Spleen (tissue), 11 donors: ENCODE results near the gene NECAB3. TPM values are rescaled to one million over a fixed set of nuclear protein-coding genes. Genes with fewer than 3 reads are reported as not detected.

ENCODE experiments used
- DNase-seq: peaks from one replicate; pipeline ENCODE4 v3.0.0-alpha.2; 2020
- H3K27ac ChIP-seq, 8 donors: fragments of 200-600 bp; sonication (generic) in 7 of 8; 1 replicate in 4 of 8; 2 replicates in 4 of 8; pipeline versions ENCODE4 v1.5.0 to v1.8.0; 2016 to 2021; ENCODE audit warnings: inconsistent platforms in 4 of 8, mild to moderate bottlenecking in 4 of 8, moderate library complexity in 1 of 8
- H3K27me3 ChIP-seq, 7 donors: fragments of 200-600 bp; sonication (generic) in 6 of 7; replicated peaks in 1 of 7; 1 replicate in 4 of 7; 2 replicates in 3 of 7; pipeline versions ENCODE4 v1.5.0 to v1.8.0; 2016 to 2021; ENCODE audit warnings: inconsistent platforms in 3 of 7, mild to moderate bottlenecking in 1 of 7
- H3K36me3 ChIP-seq, 6 donors: fragments of 200-600 bp; sonication (generic) in 5 of 6; 1 replicate in 4 of 6; 2 replicates in 2 of 6; pipeline versions ENCODE4 v1.5.0 to v1.8.0; 2016 to 2021; ENCODE audit warnings: inconsistent platforms in 2 of 6
- H3K4me1 ChIP-seq, 6 donors: fragments of 200-600 bp; sonication (generic) in 5 of 6; 1 replicate in 3 of 6; 2 replicates in 3 of 6; pipeline versions ENCODE4 v1.5.0 to v1.8.0; 2016 to 2021; ENCODE audit warnings: inconsistent platforms in 3 of 6
- H3K4me3 ChIP-seq, 8 donors: fragments of 200-600 bp; sonication (generic) in 7 of 8; 1 replicate in 4 of 8; 2 replicates in 4 of 8; pipeline versions ENCODE4 v1.5.0 to v1.8.0; 2016 to 2021; ENCODE audit warnings: inconsistent platforms in 4 of 8, mild to moderate bottlenecking in 4 of 8, moderate library complexity in 2 of 8
- H3K9me3 ChIP-seq, 8 donors: fragments of 200-600 bp; sonication (generic) in 7 of 8; 1 replicate in 4 of 8; 2 replicates in 4 of 8; pipeline versions ENCODE4 v1.5.0 to v1.8.0; 2016 to 2021; ENCODE audit warnings: inconsistent platforms in 4 of 8
- POLR2A ChIP-seq, 3 donors: fragments of 450-650 bp; IDR thresholded peaks; one replicate each; pipeline ENCODE4 v1.5.1; 2017; ENCODE audit warnings: antibody characterized with exemption in 3 of 3, mild to moderate bottlenecking in 1 of 3
- POLR2AphosphoS5 ChIP-seq, 3 donors: sonication (generic); formaldehyde crosslinking; IDR thresholded peaks; one replicate each; pipeline ENCODE4 v1.5.1; 2017; ENCODE audit warnings: antibody characterized with exemption in 3 of 3
- WGBS, 5 donors: extraction: QIAGEN DNeasy Blood & Tissue Kit in 3 of 5; methylation state at CpG; one replicate each; pipeline versions ENCODE4 v1.1.5 to v1.1.7; 2013 to 2018; 5-methylcytosine and 5-hydroxymethylcytosine counted together
- intact Hi-C: fragments of 100-400 bp; cut with DNase I; formaldehyde crosslinking; loops from one replicate; pipeline ENCODE4 v1.15.0; 2023; ENCODE audit warnings: low total_unique reads
- polyA plus RNA-seq, 3 donors: library from polyadenylated mRNA; stranded (reverse); fragments of 200-250 nt; gene quantifications; one replicate each; pipeline ENCODE4 v1.2.1, GENCODE V29; 2013
- total RNA-seq, 7 donors: library from RNA; depleted of rRNA in 3 of 7; stranded (reverse); fragments of >200 nt in 3 of 7; fragmentation: NEBNext Ultra II Directional in 4 of 7; extraction: Animal tissue kit (Norgen Biotek cat#: 25700) in 4 of 7; gene quantifications; one replicate each; pipeline versions ENCODE4 v1.1.0 to v1.2.1, GENCODE V29; 2016 to 2021
- TF ChIP-seq, protein P1 (sequence below), 11 experiments: fragments of 200-600 bp in 7 of 11; fragments of 450-650 bp in 4 of 11; sonication (generic) in 4 of 11; IDR thresholded peaks in 8 of 11; conservative IDR thresholded peaks in 3 of 11; 1 replicate in 7 of 11; 2 replicates in 4 of 11; pipeline versions ENCODE4 v1.4.0 to v1.8.0; 2016 to 2021; ENCODE audit warnings: antibody characterized with exemption in 11 of 11, inconsistent platforms in 4 of 11, mild to moderate bottlenecking in 1 of 11
- donor health status: healthy with polysubstance abuse.
- donor health status: DM: no; HTN: no; CAD: no; lungs with moderate emphysema.
- donor health status: DM: no; HTN: no; CAD: no.
- donor health status: Bipolar disorder and iron deficiency.
- donor health status: healthy.
- donor health status: DM: no; HTN: no; CAD: no.
- donor health status: DM: yes; HTN: yes; CAD: no.

NECAB3 gene
- total and polyA plus RNA-seq, 10 donors: 8.6 to 39.0 (median 18.4) TPM

DNA sequence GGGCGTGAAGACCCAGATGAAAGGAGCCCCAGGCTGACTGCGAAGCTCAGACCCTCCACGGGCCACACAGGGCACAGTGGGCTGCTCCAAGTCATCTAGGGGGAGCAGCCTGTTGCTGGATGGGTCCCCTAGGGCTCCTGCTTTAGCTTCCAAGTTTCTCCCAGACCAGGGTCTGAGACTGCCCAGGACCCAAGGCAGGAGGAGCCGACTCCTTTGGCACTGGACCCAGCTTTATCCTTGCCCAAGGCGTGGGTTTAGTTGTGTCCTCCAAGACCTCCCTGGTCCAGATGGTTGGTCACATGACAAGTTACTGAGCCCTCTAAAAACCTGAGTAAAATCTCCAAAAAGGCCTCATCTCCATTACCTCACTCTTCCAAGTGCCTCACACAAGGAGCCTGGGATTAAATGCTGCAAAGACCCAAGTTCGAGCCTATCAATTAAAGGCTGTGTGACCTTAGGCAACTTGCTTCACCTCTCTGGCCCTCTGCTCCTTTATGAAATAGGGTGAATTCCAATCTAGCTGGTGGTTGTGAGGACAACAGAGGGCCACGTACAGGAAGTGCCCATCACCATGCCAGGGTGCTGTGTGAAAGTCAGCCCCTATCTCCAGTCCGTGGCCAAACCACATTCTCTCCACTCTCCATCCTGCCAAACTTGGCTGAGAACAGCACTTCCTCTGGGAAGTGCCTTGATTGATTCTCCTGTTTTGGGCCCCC is 2.5 kb downstream of the NECAB3 start:
- no peaks in the 10 kb centered on the region for H3K9me3 ChIP-seq
- intact Hi-C loops: no loop called here
- no peak overlapping the region for H3K4me3 ChIP-seq
- H3K27ac ChIP-seq: no peak overlapping the region
- DNase-seq: no peak
- H3K27me3 ChIP-seq: no peaks in the 10 kb centered on the region
- WGBS, 5 donors: 79 to 90% (median 81%) methylated on average over 8 of the region's 8 CpGs
- peaks cover 0 to 39% (median 0%) of the 10 kb centered on the region in 6 donors for H3K36me3 ChIP-seq
- TF ChIP-seq POLR2A (IDR thresholded peaks at IDR 0.05) (no peak), POLR2AphosphoS5 (IDR thresholded peaks at IDR 0.05) (no peak)
- TF ChIP-seq, protein P1, sequence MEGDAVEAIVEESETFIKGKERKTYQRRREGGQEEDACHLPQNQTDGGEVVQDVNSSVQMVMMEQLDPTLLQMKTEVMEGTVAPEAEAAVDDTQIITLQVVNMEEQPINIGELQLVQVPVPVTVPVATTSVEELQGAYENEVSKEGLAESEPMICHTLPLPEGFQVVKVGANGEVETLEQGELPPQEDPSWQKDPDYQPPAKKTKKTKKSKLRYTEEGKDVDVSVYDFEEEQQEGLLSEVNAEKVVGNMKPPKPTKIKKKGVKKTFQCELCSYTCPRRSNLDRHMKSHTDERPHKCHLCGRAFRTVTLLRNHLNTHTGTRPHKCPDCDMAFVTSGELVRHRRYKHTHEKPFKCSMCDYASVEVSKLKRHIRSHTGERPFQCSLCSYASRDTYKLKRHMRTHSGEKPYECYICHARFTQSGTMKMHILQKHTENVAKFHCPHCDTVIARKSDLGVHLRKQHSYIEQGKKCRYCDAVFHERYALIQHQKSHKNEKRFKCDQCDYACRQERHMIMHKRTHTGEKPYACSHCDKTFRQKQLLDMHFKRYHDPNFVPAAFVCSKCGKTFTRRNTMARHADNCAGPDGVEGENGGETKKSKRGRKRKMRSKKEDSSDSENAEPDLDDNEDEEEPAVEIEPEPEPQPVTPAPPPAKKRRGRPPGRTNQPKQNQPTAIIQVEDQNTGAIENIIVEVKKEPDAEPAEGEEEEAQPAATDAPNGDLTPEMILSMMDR (IDR thresholded peaks at IDR 0.05 in 8 of 11, conservative IDR thresholded peaks at IDR 0.05 in 3 of 11): no peak
- H3K4me1 ChIP-seq: peaks cover 18 to 72% (median 53%) of the 10 kb centered on the region in 6 donors

DNA sequence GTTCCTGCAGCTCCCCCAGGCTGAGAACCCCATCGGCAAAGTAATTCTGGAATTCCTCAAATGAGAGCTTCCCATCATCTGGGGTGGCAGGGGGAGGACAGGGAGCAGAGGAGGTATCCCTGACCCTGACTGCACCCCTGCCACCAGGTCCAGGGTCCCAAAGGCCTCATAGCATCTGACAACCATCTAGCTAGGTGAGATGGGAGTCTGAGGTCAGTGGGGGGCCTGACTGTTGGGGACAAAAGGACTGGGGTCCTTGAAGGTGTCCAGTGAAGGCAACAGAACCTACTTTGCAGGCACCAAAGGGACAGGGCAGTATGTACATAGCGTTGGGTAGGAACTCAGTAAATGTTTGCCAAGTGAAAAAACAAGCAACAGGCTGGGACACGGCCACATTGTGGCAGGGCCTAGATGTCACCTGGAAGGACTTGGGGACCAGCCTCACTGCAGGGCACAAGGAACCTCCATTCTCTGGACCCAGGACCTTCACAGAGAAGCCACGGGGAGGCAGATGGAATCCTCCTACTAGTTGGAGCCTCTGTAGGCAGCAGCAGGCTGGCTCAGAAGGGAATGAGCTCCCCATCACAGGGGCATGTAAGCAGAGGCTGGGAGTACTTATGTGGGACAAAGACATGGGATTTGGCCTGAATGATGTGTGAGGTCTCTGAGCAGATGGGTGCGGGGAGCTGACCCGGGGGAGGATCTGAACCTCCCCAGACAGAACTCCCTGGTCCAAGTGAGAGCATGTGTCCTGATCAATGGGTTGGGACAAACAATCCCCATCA is 3.3 kb downstream of the NECAB3 start:
- no peak overlapping the region for H3K4me3 ChIP-seq
- WGBS, 5 donors: 93 to 98% (median 95%) methylated on average over 6 of the region's 6 CpGs
- DNase-seq: no peak
- TF ChIP-seq POLR2A (IDR thresholded peaks at IDR 0.05) (no peak), POLR2AphosphoS5 (IDR thresholded peaks at IDR 0.05) (no peak)
- TF ChIP-seq, protein P1 (IDR thresholded peaks at IDR 0.05 in 8 of 11, conservative IDR thresholded peaks at IDR 0.05 in 3 of 11): no peak
- H3K9me3 ChIP-seq: no peaks in the 10 kb centered on the region
- peaks cover 0 to 33% (median 0%) of the 10 kb centered on the region in 6 donors for H3K36me3 ChIP-seq
- H3K4me1 ChIP-seq: peaks cover 18 to 72% (median 55%) of the 10 kb centered on the region in 6 donors
- no peaks in the 10 kb centered on the region for H3K27me3 ChIP-seq
- intact Hi-C loops: no loop called here
- H3K27ac ChIP-seq: no peak overlapping the region

DNA sequence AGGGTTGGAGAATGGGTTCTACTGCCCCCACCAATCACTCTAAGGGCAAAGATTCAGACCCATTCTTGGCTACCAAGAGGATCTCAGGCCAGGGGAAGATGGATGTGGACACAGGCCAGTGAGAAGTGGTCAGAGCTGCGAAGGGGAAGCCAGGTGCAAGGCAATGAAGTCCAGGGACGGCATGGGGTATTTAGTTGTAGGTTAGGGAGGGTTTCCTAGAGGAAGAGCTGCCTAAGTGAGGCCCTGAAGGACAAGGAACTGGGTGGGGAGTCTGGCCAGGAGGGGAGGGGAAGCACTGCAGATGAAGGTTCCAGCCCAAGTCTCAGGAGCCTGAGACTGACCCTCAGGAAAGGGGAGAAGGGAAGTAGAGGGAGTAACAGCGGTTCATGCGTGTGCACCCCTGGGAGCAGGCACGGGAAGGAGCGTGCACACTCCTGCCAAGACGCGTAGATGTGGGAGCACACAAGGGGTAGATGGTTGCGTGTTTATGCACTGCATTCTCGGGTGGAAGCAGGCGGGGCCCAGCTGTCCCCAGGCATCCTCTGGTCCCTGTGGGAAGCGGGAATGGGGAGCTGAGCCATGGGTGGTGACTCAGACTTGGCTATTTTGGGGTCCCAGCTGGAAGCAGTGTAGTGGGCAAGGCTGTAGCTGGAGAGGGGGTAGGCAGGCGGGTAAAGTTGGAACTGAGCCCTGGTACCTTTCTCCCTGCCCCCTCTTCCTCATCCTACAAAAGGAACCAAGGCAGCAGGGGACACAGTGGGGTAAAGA is 4.2 kb downstream of the NECAB3 start:
- Histone ChIP-seq H3K9me3 (no peaks in the 10 kb centered on the region), H3K27ac (no peak overlapping the region), H3K4me3 (no peak overlapping the region), H3K36me3 (peaks cover 0 to 33% (median 0%) of the 10 kb centered on the region in 6 donors), H3K27me3 (no peaks in the 10 kb centered on the region), H3K4me1 (peaks cover 14 to 68% (median 49%) of the 10 kb centered on the region in 6 donors)
- no peak for TF ChIP-seq POLR2A (IDR thresholded peaks at IDR 0.05)
- TF ChIP-seq, protein P1 (IDR thresholded peaks at IDR 0.05 in 8 of 11, conservative IDR thresholded peaks at IDR 0.05 in 3 of 11): no peak
- no peak for TF ChIP-seq POLR2AphosphoS5 (IDR thresholded peaks at IDR 0.05)
- intact Hi-C loops: no loop called here
- no peak for DNase-seq
- 86 to 95% (median 92%) methylated on average over 13 of the region's 13 CpGs for WGBS, 5 donors
